ENCODE results near the gene AGMAT. TPM values are rescaled to one million over a fixed set of nuclear protein-coding genes. Genes with fewer than 3 reads are reported as not detected.
"Not testable (repeated sequence)": the region's sequence is repeated elsewhere in the genome, so short reads cannot be mapped to it uniquely, and the experiment has no call there.

Gene AGMAT
- total RNA-seq, 2 experiments from 2014 or later = 17.0 to 17.6 TPM

DNA sequence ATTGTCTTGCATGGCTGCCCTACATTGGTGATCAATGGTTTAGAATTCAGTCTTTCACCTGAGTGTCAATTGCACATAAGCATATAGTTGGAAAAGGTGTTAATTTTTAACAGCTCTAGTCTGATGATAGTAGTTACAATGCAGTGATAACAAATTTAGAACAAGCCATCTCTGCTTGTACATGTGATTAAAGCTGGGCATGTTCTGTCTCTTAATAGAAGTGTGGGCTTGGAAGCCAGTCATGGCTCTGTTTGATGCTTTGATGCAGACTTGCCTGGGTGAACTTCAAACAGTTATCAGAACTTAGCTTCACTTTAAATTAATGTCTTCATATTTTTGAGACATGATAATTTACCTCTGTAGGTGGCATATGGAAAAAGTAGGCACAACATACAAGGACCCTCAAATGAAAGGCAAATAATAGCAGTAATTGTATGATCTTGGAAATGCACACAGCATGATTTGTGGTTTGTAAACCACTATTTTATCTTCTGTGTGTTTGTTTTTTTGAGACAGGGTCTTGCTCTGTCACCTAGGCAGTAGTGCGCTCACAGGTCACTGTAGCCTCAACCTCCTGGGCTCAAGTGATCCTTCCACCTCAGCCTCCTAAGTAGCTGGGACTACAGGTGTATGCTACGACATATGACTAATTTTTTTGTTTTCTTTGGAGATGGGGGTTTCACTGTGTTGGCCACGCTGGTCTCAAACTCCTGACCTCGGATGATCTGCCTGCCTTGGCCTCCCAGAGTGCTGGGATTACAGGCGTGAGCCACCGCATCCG lies 36.2 kb upstream of the AGMAT start:
- no peak for DNase-seq
- Mint-ChIP-seq H3K4me1 (peaks cover 62% of the 10 kb centered on the region), H3K36me3 (ENCODE audit: low read depth) (peaks cover 16% of the 10 kb centered on the region), H3K9me3 (no peaks in the 10 kb centered on the region), H3K27ac (peak overlapping the region; percentile 36), H3K27me3 (no peaks in the 10 kb centered on the region), H3K4me3 (no peak overlapping the region)
- CTCF ChIA-PET = no interaction called here
- POLR2A ChIA-PET = interaction anchor here (0.6 kb wide), 1 partner anchor 56 kb away, joined by 3 read pairs; no protein-coding TSS in a partner anchor

DNA sequence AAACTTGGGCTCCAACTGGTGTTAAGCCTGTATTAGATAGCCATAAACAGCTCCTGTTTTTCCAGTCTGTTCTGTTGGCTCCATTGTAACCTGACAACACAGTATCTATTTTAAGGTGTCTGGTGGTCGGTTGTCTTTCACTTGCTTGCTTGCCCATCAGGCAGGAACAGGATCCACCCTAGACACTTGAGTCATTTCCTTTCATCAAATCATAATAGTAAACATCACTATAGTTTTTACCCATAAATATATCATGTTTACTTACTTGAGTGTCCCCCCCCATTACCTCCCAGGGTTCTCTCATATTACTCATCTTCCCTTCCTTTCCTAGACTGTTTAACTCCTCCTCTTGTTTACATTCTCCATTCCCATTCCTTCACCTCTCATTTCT lies 35.3 kb upstream of the AGMAT start:
- Mint-ChIP-seq H3K4me3 (peak overlapping the region; percentile 43), H3K4me1 (peaks cover 59% of the 10 kb centered on the region), H3K27ac (peak overlapping the region; percentile 58), H3K36me3 (ENCODE audit: low read depth) (peaks cover 16% of the 10 kb centered on the region), H3K9me3 (no peaks in the 10 kb centered on the region), H3K27me3 (no peaks in the 10 kb centered on the region)
- DNase-seq = no peak
- POLR2A ChIA-PET = no interaction called here
- CTCF ChIA-PET = no interaction called here

DNA sequence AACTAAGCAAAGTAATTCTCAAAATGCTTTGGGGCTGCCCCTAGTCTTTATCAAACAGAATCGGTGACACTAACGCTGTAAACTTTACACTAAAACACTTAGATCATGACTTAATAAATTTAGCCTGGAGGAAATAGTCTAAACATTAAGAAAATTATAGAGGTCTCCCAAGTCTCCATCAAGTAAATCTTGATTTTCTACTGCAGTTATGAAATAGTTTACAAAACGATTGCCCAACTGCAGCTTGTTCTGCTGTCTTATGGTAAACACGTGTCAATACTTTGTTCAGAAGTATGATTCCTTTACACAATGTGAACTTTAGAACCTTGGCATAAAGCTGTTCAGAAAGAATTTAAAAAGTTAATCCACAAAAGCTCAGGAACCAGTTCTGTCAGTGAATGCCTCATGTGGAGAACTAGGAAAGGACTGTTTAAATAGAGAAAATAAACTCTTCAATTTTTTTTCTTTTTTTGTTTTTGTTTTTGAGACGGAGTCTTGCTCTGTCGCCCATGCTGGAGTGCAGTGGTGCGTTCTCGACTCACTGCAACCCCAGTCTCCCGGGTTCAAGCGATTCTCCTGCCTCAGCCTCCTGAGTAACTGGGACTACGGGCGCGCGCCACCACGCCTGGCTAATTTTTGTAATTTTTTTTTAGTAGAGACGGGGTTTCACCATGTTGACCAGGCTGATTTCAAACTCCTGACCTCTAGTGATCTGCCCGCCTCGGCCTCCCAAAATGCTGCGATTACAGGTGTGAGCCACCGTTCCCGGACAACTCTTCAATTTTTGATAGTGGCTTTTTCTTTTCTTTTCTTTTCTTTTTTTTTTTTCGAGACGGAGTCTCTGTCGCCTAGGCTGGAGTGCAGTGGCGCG lies 34.0 kb upstream of the AGMAT start:
- Mint-ChIP-seq H3K36me3 (ENCODE audit: low read depth) (peaks cover 16% of the 10 kb centered on the region), H3K27me3 (no peaks in the 10 kb centered on the region), H3K27ac (peak overlapping the region; percentile 89), H3K4me1 (peaks cover 52% of the 10 kb centered on the region), H3K9me3 (no peaks in the 10 kb centered on the region), H3K4me3 (peak overlapping the region; percentile 93)
- DNase-seq = no peak
- ChIA-PET CTCF (interaction anchor here (0.6 to 1.5 kb wide), 3 partner anchors 15 to 36 kb away, joined by 3 to 6 read pairs (median 3); no protein-coding TSS in a partner anchor), POLR2A (no interaction called here)

DNA sequence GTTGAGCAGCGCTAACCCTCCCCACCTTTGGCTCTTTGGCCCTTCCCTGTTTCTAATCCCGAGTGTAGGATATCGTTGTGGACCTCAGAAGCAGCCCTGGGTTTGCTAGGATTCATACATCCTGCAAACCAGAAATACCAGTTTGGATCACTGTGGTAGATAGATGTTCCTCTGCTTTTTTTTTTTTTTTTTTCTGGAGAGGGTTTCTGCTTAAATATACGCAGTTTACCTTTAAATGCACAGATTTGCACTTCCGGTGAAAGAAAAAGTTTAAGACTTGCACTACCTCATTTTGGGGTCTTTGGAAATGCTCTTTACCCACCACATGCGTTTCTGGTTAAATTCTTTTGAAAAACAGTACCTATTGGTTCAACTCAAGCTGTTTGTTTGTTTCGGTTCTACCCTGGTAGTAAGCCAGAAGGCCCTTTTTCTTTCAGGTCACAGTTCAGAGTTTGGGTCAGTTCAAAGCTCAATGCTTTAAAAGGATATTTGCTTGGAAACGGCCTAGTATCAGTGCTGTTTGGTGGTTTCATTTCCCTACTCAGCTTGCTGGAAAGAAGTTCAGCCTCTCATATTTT lies 33.3 kb upstream of the AGMAT start:
- ChIA-PET CTCF (interaction anchor here (0.6 to 1.5 kb wide), 3 partner anchors 15 to 36 kb away, joined by 3 to 6 read pairs (median 3); no protein-coding TSS in a partner anchor), POLR2A (no interaction called here)
- Mint-ChIP-seq H3K4me1 (peaks cover 52% of the 10 kb centered on the region), H3K36me3 (ENCODE audit: low read depth) (peaks cover 16% of the 10 kb centered on the region), H3K27ac (peak overlapping the region; percentile 89), H3K9me3 (no peaks in the 10 kb centered on the region), H3K27me3 (no peaks in the 10 kb centered on the region), H3K4me3 (peak overlapping the region; percentile 93)
- peak; percentile 17 for DNase-seq

DNA sequence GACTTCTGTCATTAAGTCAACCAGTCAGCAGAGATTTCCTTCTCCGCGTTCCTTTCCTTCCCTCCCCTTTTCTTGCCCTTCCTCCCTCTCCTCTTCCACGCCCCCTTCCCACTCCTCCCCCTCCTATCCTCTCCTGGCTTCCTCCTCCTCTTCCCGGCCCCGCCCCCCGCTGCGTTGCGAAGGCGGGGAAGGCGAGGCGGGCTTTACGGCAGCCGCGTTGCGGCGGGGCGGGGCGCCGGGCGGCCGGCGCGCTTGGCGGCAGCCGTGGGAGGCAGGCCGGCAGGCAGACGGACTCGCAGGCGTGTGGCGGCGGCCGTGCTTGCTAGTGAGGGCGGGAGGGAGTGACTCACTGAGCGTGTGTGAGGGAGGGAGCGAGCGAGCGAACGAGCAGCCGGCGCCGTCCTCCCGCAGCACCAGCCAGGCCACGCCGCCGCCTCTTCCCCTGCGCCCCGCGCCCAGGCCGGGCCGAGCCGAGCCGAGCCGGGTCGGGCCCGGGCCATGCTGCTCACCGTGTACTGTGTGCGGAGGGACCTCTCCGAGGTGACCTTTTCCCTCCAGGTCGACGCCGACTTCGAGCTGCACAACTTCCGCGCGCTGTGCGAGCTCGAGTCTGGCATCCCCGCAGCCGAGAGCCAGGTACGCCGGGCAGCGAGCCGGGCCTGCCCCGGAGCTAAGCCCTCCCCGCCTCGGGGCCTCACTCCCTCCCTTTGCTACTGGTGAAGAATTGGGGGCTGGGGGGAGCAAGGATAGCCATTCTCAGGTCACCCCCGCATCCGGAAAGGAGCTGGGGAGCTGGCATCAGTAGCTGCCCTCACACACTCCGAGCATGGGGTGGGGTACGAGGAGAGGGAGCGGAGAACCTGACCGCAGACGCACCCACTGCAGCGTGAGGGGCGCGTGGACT lies 32.6 kb upstream of the AGMAT start, which contains the start of gene DDI2:
DDI2 (plus strand) TSS at position 286 of the 904 bp plus-strand sequence; CDS start at position 499, 213 bp downstream.
- Mint-ChIP-seq H3K27me3 (no peaks in the 10 kb centered on the region), H3K36me3 (ENCODE audit: low read depth) (peaks cover 16% of the 10 kb centered on the region), H3K27ac (peak within 1 kb of the TSS; percentile 89), H3K9me3 (no peaks in the 10 kb centered on the region), H3K4me3 (peak within 1 kb of the TSS; percentile 93), H3K4me1 (peaks cover 45% of the 10 kb centered on the region)
- peak; percentile 93 for DNase-seq
- ChIA-PET POLR2A (interaction anchor here (0.6 kb wide), 1 partner anchor 752 kb away, joined by 3 read pairs; no protein-coding TSS in a partner anchor), CTCF (interaction anchor here (1.3 to 1.5 kb wide), 2 partner anchors 14 to 35 kb away, joined by 3 to 6 read pairs; no protein-coding TSS in a partner anchor)

DNA sequence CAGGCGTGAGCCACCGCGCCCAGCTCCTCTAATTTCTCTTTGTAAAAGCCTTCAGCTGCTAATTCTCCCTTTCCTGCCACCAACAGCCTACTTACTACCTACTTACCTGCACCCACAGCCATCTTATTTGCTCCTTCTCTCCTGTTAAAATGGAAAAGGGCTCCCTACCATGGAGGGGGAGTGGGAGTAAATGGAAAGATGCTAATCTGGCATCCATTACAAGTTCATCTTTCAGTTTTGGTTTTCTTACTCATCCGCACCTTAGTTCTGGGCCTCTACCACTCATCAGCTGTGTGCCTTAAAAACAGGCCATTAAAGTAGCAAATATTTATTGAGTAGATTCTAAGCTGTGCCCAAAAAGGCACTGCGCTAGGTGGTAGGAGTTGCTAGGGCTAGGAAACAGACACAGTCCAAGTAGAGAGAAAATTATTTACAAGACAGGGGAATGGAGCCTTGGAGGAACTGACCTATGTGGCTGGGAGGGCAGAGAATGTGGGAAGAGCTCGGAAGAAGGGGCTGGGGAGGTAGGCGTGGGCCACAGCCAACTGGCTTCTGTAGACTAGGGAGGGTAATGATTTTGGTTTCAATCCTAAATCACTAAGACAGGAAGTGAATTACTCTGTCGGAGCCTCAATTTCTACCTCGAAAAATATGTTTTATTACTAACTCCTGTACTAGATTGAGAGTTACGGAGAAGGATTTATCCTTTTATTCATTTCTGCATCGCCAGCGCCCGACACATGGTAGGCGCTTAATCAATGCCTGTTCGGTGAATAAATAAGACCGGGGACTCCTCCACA lies 31.7 kb upstream of the AGMAT start:
- peaks cover 38% of the 10 kb centered on the region for H3K4me1 Mint-ChIP-seq
- H3K4me3 Mint-ChIP-seq = peak overlapping the region; percentile 93
- no peaks in the 10 kb centered on the region for H3K27me3 Mint-ChIP-seq
- H3K27ac Mint-ChIP-seq = peak overlapping the region; percentile 89
- peak; percentile 8 for DNase-seq
- no peaks in the 10 kb centered on the region for H3K9me3 Mint-ChIP-seq
- ChIA-PET POLR2A (no interaction called here), CTCF (interaction anchor here (0.8 to 1.3 kb wide), 2 partner anchors 13 to 16 kb away, joined by 3 to 5 read pairs; no protein-coding TSS in a partner anchor)
- peaks cover 14% of the 10 kb centered on the region for H3K36me3 Mint-ChIP-seq (ENCODE audit: low read depth)

DNA sequence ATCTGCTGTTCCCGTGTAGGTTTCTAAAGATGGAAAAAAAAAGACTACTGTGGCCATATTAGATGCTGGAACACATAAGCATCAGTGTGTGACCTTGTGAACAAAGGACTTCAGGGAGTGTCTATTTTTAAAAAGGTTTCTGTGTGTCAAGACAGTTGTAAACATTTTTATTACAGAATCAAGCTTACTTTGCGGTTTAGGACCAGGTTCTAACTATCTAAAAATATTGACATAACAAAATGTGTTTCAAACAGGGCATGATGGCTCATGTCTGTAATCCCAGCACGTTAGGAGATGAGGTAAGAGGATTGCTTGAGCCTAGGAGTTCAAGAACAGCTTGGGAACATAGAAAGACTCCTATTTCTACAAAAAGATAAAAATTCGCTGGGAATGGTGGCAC lies 25.3 kb upstream of the AGMAT start:
- Mint-ChIP-seq H3K4me1 (no peaks in the 10 kb centered on the region), H3K27me3 (peaks cover 4% of the 10 kb centered on the region), H3K36me3 (ENCODE audit: low read depth) (no peaks in the 10 kb centered on the region), H3K27ac (no peak overlapping the region), H3K4me3 (no peak overlapping the region), H3K9me3 (no peaks in the 10 kb centered on the region)
- CTCF ChIA-PET = no interaction called here
- POLR2A ChIA-PET = no interaction called here
- DNase-seq = no peak

DNA sequence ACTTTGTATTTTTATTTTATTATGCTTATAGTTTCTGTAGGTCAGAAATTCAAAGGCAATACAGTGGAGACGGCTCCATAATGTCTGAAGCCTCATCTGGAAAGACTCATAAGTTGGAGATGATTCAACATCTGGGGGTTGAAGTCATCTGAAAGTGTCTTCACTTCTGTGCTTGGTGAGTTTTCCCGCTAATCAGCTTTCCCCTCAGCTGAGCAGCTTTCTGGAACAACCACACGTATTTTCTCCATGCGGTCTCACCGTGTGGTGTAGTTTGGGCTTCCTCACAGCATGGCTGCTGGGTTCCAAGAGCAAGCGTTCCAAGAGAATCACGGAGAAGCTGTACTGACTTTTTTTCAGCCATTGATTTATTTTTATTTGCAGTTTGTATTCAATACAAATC lies 24.8 kb upstream of the AGMAT start:
- H3K27me3 Mint-ChIP-seq = peaks cover 4% of the 10 kb centered on the region

DNA sequence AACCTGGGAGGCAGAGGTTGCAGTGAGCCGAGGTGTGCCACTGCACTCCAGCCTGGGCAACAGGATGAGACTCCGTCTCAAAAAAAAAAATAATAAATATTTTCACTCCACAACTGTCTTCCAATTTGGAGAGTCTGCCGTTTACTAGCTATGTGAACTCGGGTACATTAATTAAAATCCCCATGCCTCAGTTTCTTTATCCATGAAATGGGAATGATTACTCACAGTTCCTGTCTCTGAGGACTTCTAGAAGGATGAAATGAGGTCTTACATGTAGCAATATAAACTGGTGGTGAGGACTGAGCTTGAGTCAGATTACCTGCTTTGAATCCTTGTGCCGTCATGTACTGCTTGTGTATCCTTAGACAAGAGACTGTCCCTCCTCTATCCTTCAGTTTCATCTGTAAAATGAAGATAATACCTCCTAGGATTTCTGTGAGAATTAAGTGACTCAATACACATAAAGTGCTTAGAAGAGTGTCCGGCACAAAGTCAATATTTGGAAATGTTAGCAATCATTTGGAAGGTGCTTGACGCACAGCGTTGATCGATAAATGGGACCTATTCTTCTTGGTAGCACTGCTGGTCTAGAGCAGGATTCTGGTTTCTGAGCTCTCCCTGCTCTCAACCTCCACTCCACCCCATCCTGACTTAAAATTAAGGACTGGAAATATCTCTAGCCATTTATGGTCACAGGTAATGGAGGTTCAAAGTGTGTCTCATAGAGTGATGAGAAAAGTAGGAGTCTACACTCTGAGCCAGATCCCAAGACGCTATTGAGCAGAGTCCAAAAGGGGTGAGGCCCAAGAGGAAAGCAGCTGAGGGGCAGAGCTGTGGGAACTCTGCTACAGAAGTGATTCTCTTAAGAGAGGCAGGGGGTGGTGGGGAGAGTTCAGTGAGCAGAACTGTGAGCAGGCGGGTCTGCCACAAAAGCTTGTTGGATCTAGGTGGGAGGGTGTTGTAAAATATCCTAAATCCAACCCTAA lies 20.8 kb upstream of the AGMAT start:
- ChIA-PET CTCF (interaction anchor here (0.6 to 1.1 kb wide), 4 partner anchors 10 to 157 kb away, joined by 3 read pairs; no protein-coding TSS in a partner anchor), POLR2A (no interaction called here)
- DNase-seq = no peak
- no peaks in the 10 kb centered on the region for H3K36me3 Mint-ChIP-seq (ENCODE audit: low read depth)
- H3K4me1 Mint-ChIP-seq = peaks cover 16% of the 10 kb centered on the region
- peaks cover 4% of the 10 kb centered on the region for H3K27me3 Mint-ChIP-seq
- peaks cover 4% of the 10 kb centered on the region for H3K9me3 Mint-ChIP-seq
- no peak overlapping the region for H3K4me3 Mint-ChIP-seq
- no peak overlapping the region for H3K27ac Mint-ChIP-seq

More for the DNA sequence above, 24.8 kb upstream of the AGMAT start:
- Mint-ChIP-seq H3K36me3 (ENCODE audit: low read depth) (no peaks in the 10 kb centered on the region), H3K4me1 (no peaks in the 10 kb centered on the region), H3K27ac (no peak overlapping the region), H3K9me3 (no peaks in the 10 kb centered on the region), H3K4me3 (no peak overlapping the region)
- DNase-seq = no peak
- CTCF ChIA-PET = no interaction called here
- POLR2A ChIA-PET = no interaction called here

DNA sequence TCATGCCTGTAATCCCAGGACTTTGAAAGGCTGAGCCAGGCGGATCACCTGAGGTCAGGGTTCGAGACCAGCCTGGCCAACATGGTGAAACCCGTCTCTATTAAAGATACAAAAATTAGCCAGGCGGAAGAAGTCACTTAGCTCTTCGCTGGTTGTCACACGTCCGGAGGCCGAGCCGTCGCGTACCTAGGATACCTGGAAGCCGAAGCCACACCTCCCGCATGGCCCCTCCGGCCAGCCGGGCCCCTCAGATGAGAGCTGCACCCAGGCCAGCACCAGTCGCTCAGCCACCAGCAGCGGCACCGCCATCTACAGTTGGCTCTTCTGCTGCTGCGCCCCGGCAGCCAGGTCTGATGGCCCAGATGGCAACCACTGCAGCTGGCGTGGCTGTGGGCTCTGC lies 19.5 kb upstream of the AGMAT start:
- CTCF ChIA-PET = interaction anchor here (0.9 to 1.7 kb wide), 3 partner anchors 8 to 25 kb away, joined by 3 to 4 read pairs (median 3); no protein-coding TSS in a partner anchor
- POLR2A ChIA-PET; H3K9me3 Mint-ChIP-seq; H3K36me3 Mint-ChIP-seq (ENCODE audit: low read depth); DNase-seq; H3K27me3 Mint-ChIP-seq: not testable (repeated sequence)
- Mint-ChIP-seq H3K4me1 (peaks cover 16% of the 10 kb centered on the region), H3K27ac (peak overlapping the region; percentile 25), H3K4me3 (peak overlapping the region; percentile 72)
